ENCODE data around the gene RCC1.
"Not testable (repeated sequence)": the region's sequence is repeated elsewhere in the genome, so short reads cannot be mapped to it uniquely, and the experiment has no call there.

RCC1 gene, protein sequence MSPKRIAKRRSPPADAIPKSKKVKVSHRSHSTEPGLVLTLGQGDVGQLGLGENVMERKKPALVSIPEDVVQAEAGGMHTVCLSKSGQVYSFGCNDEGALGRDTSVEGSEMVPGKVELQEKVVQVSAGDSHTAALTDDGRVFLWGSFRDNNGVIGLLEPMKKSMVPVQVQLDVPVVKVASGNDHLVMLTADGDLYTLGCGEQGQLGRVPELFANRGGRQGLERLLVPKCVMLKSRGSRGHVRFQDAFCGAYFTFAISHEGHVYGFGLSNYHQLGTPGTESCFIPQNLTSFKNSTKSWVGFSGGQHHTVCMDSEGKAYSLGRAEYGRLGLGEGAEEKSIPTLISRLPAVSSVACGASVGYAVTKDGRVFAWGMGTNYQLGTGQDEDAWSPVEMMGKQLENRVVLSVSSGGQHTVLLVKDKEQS

GRCh38 chr1:28505406-28506187, at the start of gene RCC1:
RCC1 (plus strand) TSS chr1:28506043; CDS start chr1:28529867, 23,824 bp downstream.
- DNase-seq, result peak; percentile 95

DNA sequence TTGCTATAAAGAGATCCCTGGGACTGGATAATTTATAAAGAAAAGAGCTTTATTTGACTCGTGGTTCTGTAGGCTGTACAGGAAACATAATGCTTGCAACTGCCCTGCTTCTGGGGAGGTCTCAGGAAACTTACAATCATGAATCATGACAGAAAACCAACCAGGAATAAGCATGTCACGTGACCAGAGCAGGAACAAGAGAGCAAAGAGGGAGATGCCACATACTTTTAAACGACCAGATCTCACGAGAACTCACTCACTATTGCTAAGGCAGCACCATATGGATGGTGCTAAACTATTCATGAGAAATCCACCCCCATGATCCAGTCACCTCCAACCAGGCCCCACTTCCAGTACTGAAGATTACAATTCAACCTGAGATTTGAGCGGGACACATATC, 49.8 kb upstream of the RCC1 start:
- DNase-seq, result no peak

- no peak for DNase-seq
Measured at GRCh38 chr1:28457678-28458077, 48.2 kb upstream of the RCC1 start.

GRCh38 chr1:28458237-28459228, 47.3 kb upstream of the RCC1 start:
- no peak for DNase-seq

GRCh38 chr1:28466226-28466778, 39.5 kb upstream of the RCC1 start:
- no peak for DNase-seq

DNA sequence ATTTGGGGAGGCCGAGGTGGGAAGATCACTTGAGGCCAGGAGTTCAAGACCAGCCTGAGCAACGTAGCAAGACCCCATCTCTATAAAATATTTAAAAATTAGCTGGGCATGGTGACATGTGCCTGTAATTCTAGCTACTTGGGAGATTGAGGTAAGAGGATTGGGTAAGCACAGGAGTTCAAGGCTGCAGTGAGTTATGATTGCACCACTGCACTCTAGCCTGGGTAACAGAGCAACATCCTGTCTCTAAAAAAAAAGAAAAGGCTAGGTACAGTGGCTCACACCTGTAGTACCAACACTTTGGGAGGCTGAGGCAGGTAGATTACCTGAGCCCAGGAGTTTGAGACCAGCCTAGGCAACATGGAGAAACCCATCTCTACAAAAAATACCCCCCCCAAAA, 35.7 kb upstream of the RCC1 start:
- no peak for DNase-seq

DNA sequence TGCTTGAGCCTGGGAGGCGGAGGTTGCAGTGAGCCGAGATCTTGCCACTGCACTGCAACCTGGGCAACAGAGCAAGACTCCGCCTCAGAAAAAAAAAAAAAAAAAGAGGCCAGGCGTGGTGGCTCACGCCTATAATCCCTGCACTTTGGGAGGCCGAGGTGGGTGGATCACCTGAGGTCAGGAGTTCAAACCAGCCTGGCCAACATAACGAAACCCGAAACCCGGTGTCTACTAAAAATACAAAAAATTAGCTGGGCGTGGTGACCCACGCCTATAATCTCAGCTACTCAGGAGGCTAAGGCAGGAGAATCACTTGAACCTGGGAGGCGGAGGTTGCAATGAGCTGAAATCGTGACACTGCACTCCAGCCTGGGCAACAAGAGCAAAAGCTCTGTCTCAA, 26.3 kb upstream of the RCC1 start:
- DNase-seq, result not testable (repeated sequence)

- DNase-seq, result no peak
Measured at GRCh38 chr1:28480308-28480707, 25.5 kb upstream of the RCC1 start.

DNA sequence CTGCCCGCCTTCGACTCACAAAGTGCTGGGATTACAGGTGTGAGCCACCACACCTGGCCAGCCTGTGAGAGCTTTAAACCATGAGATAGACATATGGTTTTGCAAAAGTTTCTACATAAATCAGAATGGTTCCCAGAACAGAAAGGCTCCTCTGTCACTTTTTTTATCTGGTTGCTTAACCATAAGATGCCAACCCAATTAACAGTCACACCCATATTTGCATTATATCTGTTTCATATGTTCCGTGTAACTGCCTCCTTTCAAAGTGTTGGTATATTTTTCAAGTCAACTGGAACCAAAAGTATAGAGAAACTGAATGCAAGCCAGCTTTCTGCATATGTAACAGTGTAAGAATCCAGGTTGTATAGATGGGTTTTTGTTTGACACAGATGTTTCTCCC, 23.7 kb upstream of the RCC1 start:
- DNase-seq, result no peak

DNA sequence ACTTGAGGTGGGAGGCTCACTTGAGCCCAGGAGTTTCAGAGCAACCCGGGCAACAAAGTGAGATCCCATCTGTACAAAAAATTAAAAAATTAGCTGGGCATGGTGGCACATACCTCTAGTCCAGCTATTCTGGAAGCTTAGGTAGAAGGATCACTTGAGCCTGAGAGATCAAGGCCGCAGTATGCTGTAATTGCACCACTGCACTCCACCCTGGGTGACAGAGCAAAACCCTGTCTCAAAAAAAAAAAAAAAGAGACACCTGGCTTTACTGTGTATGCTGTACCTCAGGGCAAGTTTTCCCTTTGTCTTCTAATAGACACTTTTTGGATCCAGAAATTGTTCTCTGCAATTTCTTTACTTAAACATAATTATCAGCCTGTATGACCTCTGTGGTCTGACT, 23.1 kb upstream of the RCC1 start:
- DNase-seq, result no peak

DNA sequence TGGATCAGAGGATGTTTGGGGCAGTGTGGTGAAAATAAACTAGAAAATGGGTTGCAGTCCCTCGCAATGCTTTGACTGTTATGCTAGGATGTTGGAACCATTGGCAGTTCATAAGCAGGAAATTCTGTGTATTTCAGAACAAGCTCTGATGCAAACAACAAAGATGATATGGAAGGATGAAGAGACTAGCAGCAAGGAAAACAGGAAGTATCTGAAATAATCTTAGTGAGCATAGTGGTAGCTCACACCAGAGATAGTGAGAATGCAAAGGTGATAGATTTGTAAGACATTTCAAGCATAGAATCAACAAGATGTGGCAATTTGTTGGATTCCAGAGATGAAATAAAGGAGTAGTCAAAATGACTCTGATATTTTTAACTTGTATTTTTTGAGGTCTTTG, 11.1 kb upstream of the RCC1 start:
- no peak for DNase-seq

DNA sequence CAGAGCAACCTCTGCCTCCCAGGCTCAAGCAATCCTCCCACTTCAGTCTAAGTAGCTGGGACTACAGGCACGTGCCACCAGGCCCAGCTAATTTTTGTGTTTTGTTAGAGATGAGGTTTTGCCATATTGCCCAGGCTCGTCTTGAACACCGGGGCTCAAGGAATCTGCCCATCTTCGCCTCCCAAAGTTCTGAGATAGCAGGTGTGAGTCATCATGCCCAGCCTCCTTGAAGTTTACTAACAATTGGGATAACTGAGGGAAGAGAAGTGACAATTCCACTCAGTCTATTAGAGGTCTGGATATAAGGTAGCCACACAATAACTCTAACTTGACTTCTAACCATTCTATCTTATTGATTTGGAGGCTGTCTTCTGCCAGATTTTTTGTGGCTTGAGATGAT, 6.3 kb upstream of the RCC1 start:
- no peak for DNase-seq

DNA sequence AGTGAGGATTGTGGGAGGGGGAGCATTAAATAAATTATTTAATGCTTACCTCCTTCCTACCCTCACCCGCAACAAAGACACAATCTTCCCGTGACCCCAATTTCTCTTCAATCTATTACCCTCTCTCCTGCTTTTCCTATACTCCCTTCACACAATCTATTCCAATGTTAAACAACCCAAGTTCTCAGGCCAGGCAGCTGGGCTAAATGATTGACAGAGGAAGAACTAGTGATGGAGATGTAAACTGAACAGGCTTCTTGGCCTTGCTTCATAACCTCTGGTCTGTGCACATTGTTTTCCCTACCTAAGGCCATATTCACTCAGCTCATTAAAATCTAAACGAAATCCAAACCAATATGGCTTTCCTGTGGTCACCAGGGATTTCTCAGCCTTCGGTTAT, 3.9 kb upstream of the RCC1 start:
- no peak for DNase-seq

DNA sequence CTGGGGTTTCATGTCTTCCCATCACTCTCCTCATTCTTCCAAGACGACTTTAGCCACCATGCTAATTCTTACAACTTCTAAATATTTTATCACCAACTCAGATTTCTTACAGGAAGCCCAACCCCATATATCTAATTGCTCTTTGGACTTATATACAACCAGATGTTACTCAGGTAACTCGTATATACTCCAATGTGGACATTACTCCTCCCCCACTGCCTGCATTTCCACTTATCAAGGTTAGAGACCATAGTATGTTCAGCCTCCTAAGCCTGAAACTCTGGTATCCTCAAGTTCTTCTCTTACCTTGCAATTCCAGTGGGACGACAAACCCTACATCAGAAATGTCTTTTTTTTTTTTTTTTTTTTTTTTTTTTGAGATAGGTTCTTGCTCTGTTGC, 2.7 kb upstream of the RCC1 start:
- no peak for DNase-seq

DNA sequence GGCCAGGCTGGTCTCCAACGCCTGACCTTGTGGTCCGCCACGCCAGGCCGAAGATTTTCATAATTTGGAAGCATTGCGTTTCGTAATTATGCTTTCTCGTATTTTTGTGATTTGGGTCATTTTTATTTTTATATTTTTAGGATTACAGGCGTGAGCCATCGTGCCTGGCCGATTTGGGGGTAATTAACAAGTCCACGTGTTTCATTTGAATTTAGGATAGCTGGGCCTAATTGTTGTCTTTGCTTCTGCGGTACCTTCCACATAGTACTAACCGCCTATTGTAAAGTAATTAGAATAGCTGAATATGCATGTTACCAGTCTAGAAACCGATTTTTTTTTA, 1.0 kb downstream of the RCC1 start:
- no peak for DNase-seq

DNA sequence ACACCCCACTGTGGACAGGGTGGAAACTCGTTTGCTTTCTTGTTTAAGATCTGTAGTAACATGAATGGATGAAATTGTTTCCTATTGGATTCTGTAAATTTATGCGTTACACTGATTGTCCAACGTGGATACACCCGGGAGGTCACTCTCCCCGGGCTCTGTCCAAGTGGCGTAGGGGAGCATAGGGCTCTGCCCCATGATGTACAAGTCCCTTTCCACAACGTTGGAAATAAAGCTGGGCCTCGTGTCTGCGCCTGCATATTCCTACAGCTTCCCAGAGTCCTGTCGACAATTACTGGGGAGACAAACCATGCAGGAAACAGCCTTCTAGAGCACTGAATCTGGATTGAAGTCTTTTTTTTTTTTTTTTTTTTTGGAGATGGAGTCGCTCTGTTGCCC, 1.4 kb downstream of the RCC1 start:
- DNase-seq, result no peak

- DNase-seq, result no peak
Measured at GRCh38 chr1:28507646-28508434, 2.0 kb downstream of the RCC1 start.

- no peak for DNase-seq
Measured at GRCh38 chr1:28508435-28508754, 2.6 kb downstream of the RCC1 start.

DNA sequence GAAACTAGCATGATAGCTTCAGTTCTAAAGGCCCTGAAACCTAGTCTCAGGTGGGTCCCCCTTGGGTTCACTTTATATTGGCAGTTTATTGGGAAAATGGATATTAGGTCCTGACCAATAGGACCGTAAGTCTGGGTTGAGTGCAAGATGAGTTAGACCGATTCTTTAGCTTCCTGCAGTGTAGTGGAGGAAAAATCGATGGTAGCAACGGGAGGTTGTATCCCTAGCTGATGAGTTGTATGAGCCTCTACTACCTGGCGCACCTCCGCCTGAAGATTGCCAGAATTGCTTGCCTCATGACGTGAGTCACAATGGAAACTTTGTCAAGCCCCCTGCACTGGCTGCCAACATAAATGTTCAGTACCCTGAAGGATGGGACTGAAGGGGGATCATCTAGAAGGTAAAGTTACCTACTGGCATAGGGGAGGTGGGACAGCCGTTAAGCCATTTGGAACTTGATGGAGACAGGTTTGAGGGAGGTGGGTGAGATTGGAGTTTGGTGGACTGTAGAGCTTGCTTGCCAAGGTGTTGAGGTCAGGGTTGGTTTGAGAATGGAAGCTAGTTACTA, 3.9 kb downstream of the RCC1 start:
- DNase-seq, result no peak

- no peak for DNase-seq
Measured at GRCh38 chr1:28510273-28510969, 4.6 kb downstream of the RCC1 start.

- no peak for DNase-seq
Measured at GRCh38 chr1:28510970-28511440, 5.2 kb downstream of the RCC1 start.
